ENCODE measurements around the gene NCBP3.

DNA sequence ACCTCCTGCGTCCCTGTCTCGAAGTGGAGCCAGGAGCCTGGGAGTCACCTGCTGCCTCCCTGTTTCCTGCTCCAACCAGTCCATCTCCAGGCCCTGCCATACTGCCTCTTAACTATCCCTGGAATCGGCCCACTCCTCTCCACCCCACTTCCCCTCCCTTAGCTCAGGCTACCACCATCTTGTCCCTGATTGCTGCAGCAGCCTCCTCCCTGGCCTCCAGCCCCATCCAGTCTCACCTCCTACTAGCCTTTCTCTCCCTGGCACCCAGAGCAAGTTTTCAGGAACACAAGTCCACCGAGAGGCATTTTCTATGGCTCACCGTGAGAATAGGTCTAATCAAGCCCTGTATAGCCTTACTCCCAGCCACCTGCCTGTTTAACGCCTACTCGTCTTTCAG is 47.7 kb upstream of the NCBP3 start:
- TF ChIP-seq, protein P1, sequence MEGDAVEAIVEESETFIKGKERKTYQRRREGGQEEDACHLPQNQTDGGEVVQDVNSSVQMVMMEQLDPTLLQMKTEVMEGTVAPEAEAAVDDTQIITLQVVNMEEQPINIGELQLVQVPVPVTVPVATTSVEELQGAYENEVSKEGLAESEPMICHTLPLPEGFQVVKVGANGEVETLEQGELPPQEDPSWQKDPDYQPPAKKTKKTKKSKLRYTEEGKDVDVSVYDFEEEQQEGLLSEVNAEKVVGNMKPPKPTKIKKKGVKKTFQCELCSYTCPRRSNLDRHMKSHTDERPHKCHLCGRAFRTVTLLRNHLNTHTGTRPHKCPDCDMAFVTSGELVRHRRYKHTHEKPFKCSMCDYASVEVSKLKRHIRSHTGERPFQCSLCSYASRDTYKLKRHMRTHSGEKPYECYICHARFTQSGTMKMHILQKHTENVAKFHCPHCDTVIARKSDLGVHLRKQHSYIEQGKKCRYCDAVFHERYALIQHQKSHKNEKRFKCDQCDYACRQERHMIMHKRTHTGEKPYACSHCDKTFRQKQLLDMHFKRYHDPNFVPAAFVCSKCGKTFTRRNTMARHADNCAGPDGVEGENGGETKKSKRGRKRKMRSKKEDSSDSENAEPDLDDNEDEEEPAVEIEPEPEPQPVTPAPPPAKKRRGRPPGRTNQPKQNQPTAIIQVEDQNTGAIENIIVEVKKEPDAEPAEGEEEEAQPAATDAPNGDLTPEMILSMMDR (IDR thresholded peaks at IDR 0.05) = no peak
- TF ChIP-seq POLR2A (IDR thresholded peaks at IDR 0.05) = no peak
